Hepatocyte (in vitro differentiated cells): ENCODE measurements around the gene LRRC47.

Experiments
- CTCF ChIP-seq: fragments of 200-600 bp; sonication (generic); IDR thresholded peaks from 2 replicates; pipeline ENCODE4 v1.5.1; 2016; ENCODE audit warnings: antibody characterized with exemption, mild to moderate bottlenecking; ENCODE audit not compliant: poor library complexity
- EZH2 ChIP-seq: fragments of 200-600 bp; sonication (generic); IDR thresholded peaks from 2 replicates; pipeline ENCODE4 v1.6.1; 2016; ENCODE audit warnings: antibody characterized with exemption, mild to moderate bottlenecking, borderline replicate concordance
- EZH2phosphoT487 ChIP-seq: fragments of 200-600 bp; sonication (generic); IDR thresholded peaks from one replicate; pipeline ENCODE4 v1.6.1; 2018; ENCODE audit warnings: antibody characterized with exemption, mild to moderate bottlenecking, low read depth, moderate library complexity; ENCODE audit not compliant: unreplicated experiment, severe bottlenecking

DNA sequence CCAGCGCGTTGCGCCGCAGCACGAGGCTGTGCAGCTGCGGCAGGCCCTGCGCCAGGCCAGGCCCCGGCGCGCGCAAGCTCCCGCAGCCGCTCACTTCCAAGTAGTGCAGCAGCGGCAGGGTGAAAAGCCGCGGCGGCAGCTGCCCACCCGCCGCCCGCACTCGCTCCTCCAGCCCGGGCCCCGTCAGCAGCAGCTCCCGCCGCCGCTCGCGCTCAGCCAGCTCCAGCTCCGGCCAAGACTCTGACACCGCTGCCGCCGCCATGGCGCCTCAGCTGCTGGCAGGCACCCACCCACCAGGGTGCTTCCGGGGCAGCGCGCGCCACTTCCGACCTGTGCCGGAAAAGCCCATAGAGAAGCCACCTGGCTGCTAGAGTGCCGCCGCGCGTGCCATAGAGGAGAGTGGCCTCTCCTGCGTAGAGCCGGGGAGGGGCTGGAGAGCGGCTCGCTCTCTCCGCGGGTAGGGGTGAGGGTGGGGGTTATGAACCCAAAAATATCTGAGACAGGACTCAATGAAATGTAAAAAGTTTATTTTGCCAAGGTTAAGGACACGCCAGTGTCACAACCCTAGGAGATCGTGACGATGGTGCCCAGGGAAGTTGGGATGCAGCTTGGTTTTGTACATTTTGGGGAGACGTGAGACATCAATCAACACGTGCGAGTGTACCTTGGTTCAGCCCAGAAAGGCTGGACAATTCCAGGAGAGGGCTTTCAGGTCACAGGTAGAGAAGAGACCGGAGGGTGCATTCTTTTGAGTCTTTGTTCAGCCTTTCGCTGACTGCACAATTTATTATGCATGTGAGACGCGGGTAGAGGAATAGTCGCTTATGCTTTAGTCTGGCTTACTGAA is at the start of gene LRRC47:
- no peak for TF ChIP-seq CTCF
- no peak for TF ChIP-seq EZH2
- no peak for TF ChIP-seq EZH2phosphoT487
